HL-60 (cell line): Measurements from ENCODE around the gene ZNF593.
A peak's percentile ranks its signal among the peaks of the same experiment; 100 is the strongest.

ENCODE experiments used
- DNase-seq, 2 experiments: peaks; one replicate each; pipeline ENCODE4 v3.0.0-alpha.2; 2010 to 2020; ENCODE audit warnings: low read depth in 1 of 2, low spot score in 1 of 2
- H3K27ac ChIP-seq: fragments of 250-450 bp; sonication (Bioruptor Pico); replicated peaks from 2 replicates; pipeline ENCODE4 v1.5.1; 2020; ENCODE audit warnings: mild to moderate bottlenecking, moderate library complexity
- H3K27me3 ChIP-seq: fragments of 250-450 bp; sonication (Bioruptor Pico); 2 replicates; pipeline ENCODE4 v1.5.1; 2021; ENCODE audit warnings: mild to moderate bottlenecking, moderate library complexity; ENCODE audit not compliant: insufficient read depth, poor library complexity, severe bottlenecking
- H3K4me3 ChIP-seq: replicated peaks from 2 replicates; pipeline ENCODE4 v1.5.1; 2011; ENCODE audit warnings: mild to moderate bottlenecking, control low read depth, low read length; ENCODE audit not compliant: insufficient read depth
- CTCF ChIP-seq: IDR thresholded peaks from one replicate; pipeline ENCODE4 v1.5.1; 2011; ENCODE audit warnings: low read length, control low read depth, inconsistent platforms; ENCODE audit not compliant: insufficient read depth
- GABPA ChIP-seq: IDR thresholded peaks from 2 replicates; pipeline ENCODE4 v1.6.1; 2012; ENCODE audit warnings: low read depth
- POLR2AphosphoS5 ChIP-seq: IDR thresholded peaks from 2 replicates; pipeline ENCODE4 v1.6.1; 2012; ENCODE audit warnings: low read depth
- REST ChIP-seq: IDR thresholded peaks from 2 replicates; pipeline ENCODE4 v1.6.1; 2012; ENCODE audit warnings: low read depth; ENCODE audit not compliant: insufficient replicate concordance
- SPI1 ChIP-seq: IDR thresholded peaks from 2 replicates; pipeline ENCODE4 v1.6.1; 2012; ENCODE audit warnings: low read depth, mild to moderate bottlenecking, borderline replicate concordance

Gene ZNF593

GRCh38 chr1:26126321-26127084, 43.2 kb upstream of the ZNF593 start:
- DNase-seq, result peak; percentile 83 to 93
- H3K27ac ChIP-seq, result peak overlapping the region; percentile 90
- TF ChIP-seq GABPA (0 out of 2 replicates have a peak, but pooled peaks have one; percentile 21), POLR2AphosphoS5 (peak; percentile 62), SPI1 (no peak; the same call in 1 of the 2 replicates), CTCF (no peak), REST (no peak)

GRCh38 chr1:26127235-26128163, 42.2 kb upstream of the ZNF593 start:
- DNase-seq, result peak in 1 of 2 experiments; percentile 55
- peak overlapping the region; percentile 90 for H3K27ac ChIP-seq
- peak overlapping the region; percentile 10 for H3K4me3 ChIP-seq
- H3K27me3 ChIP-seq, result no peaks in the 10 kb centered on the region
- TF ChIP-seq REST (no peak), SPI1 (peak; percentile 35; the same call in 1 of the 2 replicates)

More at GRCh38 chr1:26126321-26127084, 43.2 kb upstream of the ZNF593 start:
- H3K4me3 ChIP-seq, result 0 out of 2 replicates have a peak overlapping the region, but pooled peaks have one; percentile 10
- no peaks in the 10 kb centered on the region for H3K27me3 ChIP-seq

GRCh38 chr1:26129778-26130177, 39.9 kb upstream of the ZNF593 start:
- Histone ChIP-seq H3K4me3 (no peak overlapping the region), H3K27me3 (no peaks in the 10 kb centered on the region), H3K27ac (no peak overlapping the region)
- TF ChIP-seq GABPA, result no peak
- DNase-seq, result no peak

GRCh38 chr1:26130695-26131094, 39.0 kb upstream of the ZNF593 start:
- Histone ChIP-seq H3K27ac (no peak overlapping the region), H3K4me3 (no peak overlapping the region), H3K27me3 (no peaks in the 10 kb centered on the region)
- DNase-seq, result no peak
- no peak for TF ChIP-seq CTCF
- no peak for TF ChIP-seq REST
- TF ChIP-seq SPI1, result no peak
- TF ChIP-seq POLR2AphosphoS5, result no peak
- TF ChIP-seq GABPA, result no peak
